H1 (cell line): ENCODE results near the gene SLC25A21.

Source experiments
- CBX5 ChIP-seq: fragments of 300-800, 300-1000 bp; sonication (generic); IDR thresholded peaks from 2 replicates; pipeline ENCODE4 v1.7.1; 2016; ENCODE audit warnings: antibody characterized with exemption, low read length, low read depth
- HDAC2 ChIP-seq, 2 experiments: fragments of 300-600 bp in 1 of 2; sonication (generic) in 1 of 2; IDR thresholded peaks; 2 replicates each; pipeline ENCODE4 v1.6.1; 2011 to 2012; ENCODE audit warnings: low read depth in 2 of 2, low read length in 2 of 2, mild to moderate bottlenecking in 2 of 2, moderate library complexity in 2 of 2, borderline replicate concordance in 1 of 2, inconsistent platforms in 1 of 2
- MAFK ChIP-seq: IDR thresholded peaks from 2 replicates; pipeline ENCODE4 v1.6.1; 2012; ENCODE audit warnings: low read depth, mild to moderate bottlenecking, improper control_type of control experiment, low read length
- POLR2A ChIP-seq, 2 experiments: IDR thresholded peaks; 1 replicate in 1 of 2; 2 replicates in 1 of 2; pipeline ENCODE4 v1.6.1; 2011; ENCODE audit warnings: low read depth in 2 of 2, low read length in 2 of 2, mild to moderate bottlenecking in 2 of 2; ENCODE audit errors: control extremely low read depth in 1 of 2
- RFX5 ChIP-seq: IDR thresholded peaks from 2 replicates; pipeline ENCODE4 v1.6.1; 2011; ENCODE audit warnings: low read depth, low read length, improper control_type of control experiment, borderline replicate concordance
- SP2 ChIP-seq: IDR thresholded peaks from 2 replicates; pipeline ENCODE4 v1.6.1; 2012; ENCODE audit warnings: mild to moderate bottlenecking, low read length, inconsistent platforms
- TF ChIP-seq, protein P1 (sequence below): IDR thresholded peaks from 2 replicates; pipeline ENCODE4 v1.6.1; 2011; ENCODE audit warnings: low read length, improper control_type of control experiment
- TF ChIP-seq, protein P2 (sequence below), 3 experiments: IDR thresholded peaks; 1 replicate in 2 of 3; 2 replicates in 1 of 3; pipeline versions ENCODE4 v1.5.1 to v1.6.1; 2011; ENCODE audit warnings: low read length in 3 of 3, mild to moderate bottlenecking in 3 of 3, inconsistent platforms in 2 of 3, low read depth in 1 of 3, moderate library complexity in 1 of 3; ENCODE audit not compliant: insufficient read depth in 1 of 3; ENCODE audit errors: control extremely low read depth in 1 of 3

DNA sequence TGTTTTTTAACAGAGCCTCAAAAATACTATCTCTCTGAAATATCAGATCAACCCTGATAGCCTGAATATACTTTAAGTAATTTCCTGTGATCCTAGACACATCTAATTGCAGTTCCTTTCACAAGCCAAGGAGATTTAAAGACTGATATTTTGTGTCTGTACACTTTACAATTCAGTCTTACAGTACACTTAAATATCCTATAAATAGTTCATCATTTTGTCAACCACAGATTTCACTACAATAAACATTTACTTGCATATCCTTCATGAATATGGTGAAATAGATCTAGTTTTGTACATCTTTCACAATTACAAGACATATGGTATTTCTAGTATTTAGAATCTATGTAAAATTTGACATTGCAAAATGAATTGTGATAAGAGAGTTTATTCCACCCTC lies 349.7 kb downstream of the SLC25A21 start:
- no peak for TF ChIP-seq SP2
- no peak for TF ChIP-seq CBX5
- no peak for TF ChIP-seq RFX5
- TF ChIP-seq HDAC2 (IDR thresholded peaks at IDR 0.05; ENCODE audit: borderline replicate concordance in 1 of 2, low read depth in 2 of 2, low read length in 2 of 2) = no peak
- TF ChIP-seq MAFK = no peak
- TF ChIP-seq, protein P1, sequence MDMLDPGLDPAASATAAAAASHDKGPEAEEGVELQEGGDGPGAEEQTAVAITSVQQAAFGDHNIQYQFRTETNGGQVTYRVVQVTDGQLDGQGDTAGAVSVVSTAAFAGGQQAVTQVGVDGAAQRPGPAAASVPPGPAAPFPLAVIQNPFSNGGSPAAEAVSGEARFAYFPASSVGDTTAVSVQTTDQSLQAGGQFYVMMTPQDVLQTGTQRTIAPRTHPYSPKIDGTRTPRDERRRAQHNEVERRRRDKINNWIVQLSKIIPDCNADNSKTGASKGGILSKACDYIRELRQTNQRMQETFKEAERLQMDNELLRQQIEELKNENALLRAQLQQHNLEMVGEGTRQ = no peak
- TF ChIP-seq, protein P2, sequence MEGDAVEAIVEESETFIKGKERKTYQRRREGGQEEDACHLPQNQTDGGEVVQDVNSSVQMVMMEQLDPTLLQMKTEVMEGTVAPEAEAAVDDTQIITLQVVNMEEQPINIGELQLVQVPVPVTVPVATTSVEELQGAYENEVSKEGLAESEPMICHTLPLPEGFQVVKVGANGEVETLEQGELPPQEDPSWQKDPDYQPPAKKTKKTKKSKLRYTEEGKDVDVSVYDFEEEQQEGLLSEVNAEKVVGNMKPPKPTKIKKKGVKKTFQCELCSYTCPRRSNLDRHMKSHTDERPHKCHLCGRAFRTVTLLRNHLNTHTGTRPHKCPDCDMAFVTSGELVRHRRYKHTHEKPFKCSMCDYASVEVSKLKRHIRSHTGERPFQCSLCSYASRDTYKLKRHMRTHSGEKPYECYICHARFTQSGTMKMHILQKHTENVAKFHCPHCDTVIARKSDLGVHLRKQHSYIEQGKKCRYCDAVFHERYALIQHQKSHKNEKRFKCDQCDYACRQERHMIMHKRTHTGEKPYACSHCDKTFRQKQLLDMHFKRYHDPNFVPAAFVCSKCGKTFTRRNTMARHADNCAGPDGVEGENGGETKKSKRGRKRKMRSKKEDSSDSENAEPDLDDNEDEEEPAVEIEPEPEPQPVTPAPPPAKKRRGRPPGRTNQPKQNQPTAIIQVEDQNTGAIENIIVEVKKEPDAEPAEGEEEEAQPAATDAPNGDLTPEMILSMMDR (IDR thresholded peaks at IDR 0.05; ENCODE audit: control extremely low read depth in 1 of 3, insufficient read depth in 1 of 3, low read depth in 1 of 3, low read length in 3 of 3) = no peak
- TF ChIP-seq POLR2A (IDR thresholded peaks at IDR 0.05; ENCODE audit: control extremely low read depth in 1 of 2, low read depth in 2 of 2, low read length in 2 of 2) = no peak
